Measurements from ENCODE around the gene PPOX.

Gene PPOX

GRCh38 chr1:161171191-161171590 lies 5.0 kb downstream of the PPOX start:
- no peak overlapping the region for H3K4me3 ChIP-seq (ENCODE audit: low read depth, low read length)
- no peak for TF ChIP-seq CTCF (IDR thresholded peaks at IDR 0.05; ENCODE audit: borderline replicate concordance, insufficient read depth, low read depth, low read length)

GRCh38 chr1:161171696-161172095 lies 5.5 kb downstream of the PPOX start:
- H3K4me3 ChIP-seq (ENCODE audit: low read depth, low read length): no peak overlapping the region
- TF ChIP-seq CTCF (IDR thresholded peaks at IDR 0.05; ENCODE audit: borderline replicate concordance, insufficient read depth, low read depth, low read length): no peak

GRCh38 chr1:161172349-161172748 lies 6.1 kb downstream of the PPOX start:
- TF ChIP-seq CTCF (IDR thresholded peaks at IDR 0.05; ENCODE audit: borderline replicate concordance, insufficient read depth, low read depth, low read length): no peak
- no peak overlapping the region for H3K4me3 ChIP-seq (ENCODE audit: low read depth, low read length)

- TF ChIP-seq CTCF (IDR thresholded peaks at IDR 0.05; ENCODE audit: borderline replicate concordance, insufficient read depth, low read depth, low read length): no peak
Observed at GRCh38 chr1:161172776-161173376, 6.7 kb downstream of the PPOX start.

GRCh38 chr1:161173711-161174110 lies 7.5 kb downstream of the PPOX start:
- no peak overlapping the region for H3K4me3 ChIP-seq (ENCODE audit: low read depth, low read length)
- TF ChIP-seq CTCF (IDR thresholded peaks at IDR 0.05; ENCODE audit: borderline replicate concordance, insufficient read depth, low read depth, low read length): no peak

More at GRCh38 chr1:161172776-161173376, 6.7 kb downstream of the PPOX start:
- no peak overlapping the region for H3K4me3 ChIP-seq (ENCODE audit: low read depth, low read length)

GRCh38 chr1:161174911-161175310 lies 8.7 kb downstream of the PPOX start:
- H3K4me3 ChIP-seq (ENCODE audit: low read depth, low read length): no peak overlapping the region
- TF ChIP-seq CTCF (IDR thresholded peaks at IDR 0.05; ENCODE audit: borderline replicate concordance, insufficient read depth, low read depth, low read length): no peak

- H3K4me3 ChIP-seq (ENCODE audit: low read depth, low read length): no peak overlapping the region
Observed at GRCh38 chr1:161175771-161176453, 9.7 kb downstream of the PPOX start.

More at GRCh38 chr1:161175771-161176453, 9.7 kb downstream of the PPOX start:
- no peak for TF ChIP-seq CTCF (IDR thresholded peaks at IDR 0.05; ENCODE audit: borderline replicate concordance, insufficient read depth, low read depth, low read length)
